Measurements from ENCODE around the gene SPATA9. TPM values are rescaled to one million over a fixed set of nuclear protein-coding genes. Genes with fewer than 3 reads are reported as not detected.

Gene SPATA9
- total and polyA plus RNA-seq, 9 of the 15 experiments (the other 6 are each of a cell fraction or from before 2014, with no cell fraction given), result 0.16 to 5.5 (median 0.39) TPM; not detected in 3

DNA sequence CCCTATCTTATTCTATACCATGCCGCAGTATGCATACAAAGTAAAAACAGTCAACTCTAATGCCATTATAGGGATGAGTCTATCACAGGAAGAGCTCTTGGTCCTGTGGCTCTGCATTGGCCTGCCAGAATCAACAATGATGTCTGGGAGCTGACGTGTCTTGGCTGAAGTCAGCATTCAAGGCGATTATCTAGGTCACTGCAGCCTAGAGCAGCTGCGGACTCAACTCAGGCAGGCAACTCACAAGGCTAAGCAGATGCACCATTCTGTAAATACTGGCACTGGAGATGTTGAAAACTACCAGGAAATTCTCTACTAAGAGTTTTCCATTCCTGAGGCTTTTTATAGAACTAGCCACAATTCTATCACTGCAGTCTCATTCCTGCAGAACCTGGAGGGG lies 13.3 kb downstream of the SPATA9 start (continued):
- TF ChIP-seq, protein P1, sequence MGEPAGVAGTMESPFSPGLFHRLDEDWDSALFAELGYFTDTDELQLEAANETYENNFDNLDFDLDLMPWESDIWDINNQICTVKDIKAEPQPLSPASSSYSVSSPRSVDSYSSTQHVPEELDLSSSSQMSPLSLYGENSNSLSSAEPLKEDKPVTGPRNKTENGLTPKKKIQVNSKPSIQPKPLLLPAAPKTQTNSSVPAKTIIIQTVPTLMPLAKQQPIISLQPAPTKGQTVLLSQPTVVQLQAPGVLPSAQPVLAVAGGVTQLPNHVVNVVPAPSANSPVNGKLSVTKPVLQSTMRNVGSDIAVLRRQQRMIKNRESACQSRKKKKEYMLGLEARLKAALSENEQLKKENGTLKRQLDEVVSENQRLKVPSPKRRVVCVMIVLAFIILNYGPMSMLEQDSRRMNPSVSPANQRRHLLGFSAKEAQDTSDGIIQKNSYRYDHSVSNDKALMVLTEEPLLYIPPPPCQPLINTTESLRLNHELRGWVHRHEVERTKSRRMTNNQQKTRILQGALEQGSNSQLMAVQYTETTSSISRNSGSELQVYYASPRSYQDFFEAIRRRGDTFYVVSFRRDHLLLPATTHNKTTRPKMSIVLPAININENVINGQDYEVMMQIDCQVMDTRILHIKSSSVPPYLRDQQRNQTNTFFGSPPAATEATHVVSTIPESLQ (CRISPR knock-in tag; IDR thresholded peaks at IDR 0.05), result no peak
- TF ChIP-seq SMAD4 (CRISPR knock-in tag; conservative IDR thresholded peaks at IDR 0.05) (0 out of 2 replicates have a peak, but pooled peaks have one; percentile 28), SUPT5H (IDR thresholded peaks at IDR 0.05) (no peak)

- in situ Hi-C loops (cut with MboI) (loop anchor here (5.0 kb wide), 1 partner anchor 59 kb away; no protein-coding TSS in a partner anchor), intact Hi-C loops (cut with micrococcal nuclease) (no loop called here)
- Histone ChIP-seq H3K9me3 (replicated peaks; ENCODE audit: control insufficient read depth, insufficient read depth, low read depth, low read length) (no peaks in the 10 kb centered on the region), H3K27ac (ENCODE audit: extremely low read depth, low read depth, low read length) (no peak overlapping the region), H3K4me2 (ENCODE audit: insufficient read depth, low read length) (no peak overlapping the region), H4K20me1 (replicated peaks; ENCODE audit: control insufficient read depth, insufficient read depth, low read length) (no peaks in the 10 kb centered on the region), H3K79me2 (ENCODE audit: control insufficient read depth, insufficient read depth, low read length) (no peaks in the 10 kb centered on the region), H3K36me3 (ENCODE audit: control insufficient read depth, insufficient read depth, low read length) (no peaks in the 10 kb centered on the region; the same call in 2 of the 3 replicates), H3K4me3 (no peak overlapping the region), H3K27me3 (ENCODE audit: control insufficient read depth in 2 of 2, insufficient read depth in 2 of 2, low read length in 2 of 2) (no peaks in the 10 kb centered on the region), H2AFZ (ENCODE audit: low read depth, low read length) (peak overlapping the region; percentile 73), H3K4me1 (replicated peaks in 1 of 2; ENCODE audit: control insufficient read depth in 2 of 2, insufficient read depth in 2 of 2, low read length in 2 of 2) (peaks cover 3 to 31% of the 10 kb centered on the region in 2 experiments; a peak in 4 of 5 replicates), H3K9ac (ENCODE audit: insufficient read depth in 1 of 2, low read depth in 2 of 2, low read length in 2 of 2) (peak overlapping the region in 1 of 2 experiments; percentile 11; a peak in 1 of 4 replicates), H3K9me1 (ENCODE audit: control insufficient read depth, insufficient read depth, low read length) (no peaks in the 10 kb centered on the region)
- CTCF ChIA-PET (ENCODE audit: low intra/inter-chr PET ratio), result no interaction called here
- POLR2A ChIA-PET, result interaction anchor here (0.8 to 3.1 kb wide), 5 partner anchors 11 to 90 kb away, joined by 3 to 18 read pairs (median 3); no protein-coding TSS in a partner anchor
- BruUV-seq (replicated peaks), result no TSS peak
- FAIRE-seq, result no peak
- ATAC-seq, result no peak
- 76% methylated on average over 1 of the region's 1 CpG for WGBS (ENCODE audit: insufficient coverage, low coverage, missing lambda C conversion rate)
- no peak for DNase-seq (ENCODE audit: extremely low read depth in 1 of 4, low spot score in 3 of 4)
- no peak for TF ChIP-seq ZNF551 (CRISPR knock-in tag; IDR thresholded peaks at IDR 0.05)
- TF ChIP-seq, protein P2, sequence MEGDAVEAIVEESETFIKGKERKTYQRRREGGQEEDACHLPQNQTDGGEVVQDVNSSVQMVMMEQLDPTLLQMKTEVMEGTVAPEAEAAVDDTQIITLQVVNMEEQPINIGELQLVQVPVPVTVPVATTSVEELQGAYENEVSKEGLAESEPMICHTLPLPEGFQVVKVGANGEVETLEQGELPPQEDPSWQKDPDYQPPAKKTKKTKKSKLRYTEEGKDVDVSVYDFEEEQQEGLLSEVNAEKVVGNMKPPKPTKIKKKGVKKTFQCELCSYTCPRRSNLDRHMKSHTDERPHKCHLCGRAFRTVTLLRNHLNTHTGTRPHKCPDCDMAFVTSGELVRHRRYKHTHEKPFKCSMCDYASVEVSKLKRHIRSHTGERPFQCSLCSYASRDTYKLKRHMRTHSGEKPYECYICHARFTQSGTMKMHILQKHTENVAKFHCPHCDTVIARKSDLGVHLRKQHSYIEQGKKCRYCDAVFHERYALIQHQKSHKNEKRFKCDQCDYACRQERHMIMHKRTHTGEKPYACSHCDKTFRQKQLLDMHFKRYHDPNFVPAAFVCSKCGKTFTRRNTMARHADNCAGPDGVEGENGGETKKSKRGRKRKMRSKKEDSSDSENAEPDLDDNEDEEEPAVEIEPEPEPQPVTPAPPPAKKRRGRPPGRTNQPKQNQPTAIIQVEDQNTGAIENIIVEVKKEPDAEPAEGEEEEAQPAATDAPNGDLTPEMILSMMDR (IDR thresholded peaks at IDR 0.05 in 2 of 3, conservative IDR thresholded peaks at IDR 0.05 in 1 of 3; ENCODE audit: insufficient read depth in 2 of 3, low read depth in 1 of 3, low read length in 3 of 3), result no peak
- TF ChIP-seq POLR2G (IDR thresholded peaks at IDR 0.05; ENCODE audit: low read depth, low read length), result no peak
- no peak for TF ChIP-seq PURB (CRISPR knock-in tag; IDR thresholded peaks at IDR 0.05; ENCODE audit: low read depth)
- TF ChIP-seq SMARCA4 (IDR thresholded peaks at IDR 0.05), result no peak
- TF ChIP-seq U2AF2 (optimal IDR thresholded peaks at IDR 0.05; ENCODE audit: low read depth, low read length), result no peak
- no peak for TF ChIP-seq MIER1 (IDR thresholded peaks at IDR 0.05; ENCODE audit: low read depth)
- TF ChIP-seq TAF15 (IDR thresholded peaks at IDR 0.05; ENCODE audit: low read depth, low read length), result no peak
- TF ChIP-seq ETV1 (tag; conservative IDR thresholded peaks at IDR 0.05; ENCODE audit: low read depth), result no peak
- TF ChIP-seq PTBP1 (IDR thresholded peaks at IDR 0.05; ENCODE audit: low read depth, low read length), result no peak
- no peak for TF ChIP-seq FOXP4 (CRISPR knock-in tag; IDR thresholded peaks at IDR 0.05; ENCODE audit: borderline replicate concordance)
- TF ChIP-seq HDAC1 (IDR thresholded peaks at IDR 0.05), result no peak
- TF ChIP-seq SRSF7 (optimal IDR thresholded peaks at IDR 0.05; ENCODE audit: low read depth, low read length), result no peak
- TF ChIP-seq BCOR (IDR thresholded peaks at IDR 0.05), result no peak
Measured at GRCh38 chr5:95668728-95669127, 14.1 kb downstream of the SPATA9 start.
